ENCODE measurements around the gene IFNA14.
A peak's percentile ranks its signal among the peaks of the same experiment; 100 is the strongest.
"Not testable (repeated sequence)": the region's sequence is repeated elsewhere in the genome, so short reads cannot be mapped to it uniquely, and the experiment has no call there.

The IFNA14 gene

DNA sequence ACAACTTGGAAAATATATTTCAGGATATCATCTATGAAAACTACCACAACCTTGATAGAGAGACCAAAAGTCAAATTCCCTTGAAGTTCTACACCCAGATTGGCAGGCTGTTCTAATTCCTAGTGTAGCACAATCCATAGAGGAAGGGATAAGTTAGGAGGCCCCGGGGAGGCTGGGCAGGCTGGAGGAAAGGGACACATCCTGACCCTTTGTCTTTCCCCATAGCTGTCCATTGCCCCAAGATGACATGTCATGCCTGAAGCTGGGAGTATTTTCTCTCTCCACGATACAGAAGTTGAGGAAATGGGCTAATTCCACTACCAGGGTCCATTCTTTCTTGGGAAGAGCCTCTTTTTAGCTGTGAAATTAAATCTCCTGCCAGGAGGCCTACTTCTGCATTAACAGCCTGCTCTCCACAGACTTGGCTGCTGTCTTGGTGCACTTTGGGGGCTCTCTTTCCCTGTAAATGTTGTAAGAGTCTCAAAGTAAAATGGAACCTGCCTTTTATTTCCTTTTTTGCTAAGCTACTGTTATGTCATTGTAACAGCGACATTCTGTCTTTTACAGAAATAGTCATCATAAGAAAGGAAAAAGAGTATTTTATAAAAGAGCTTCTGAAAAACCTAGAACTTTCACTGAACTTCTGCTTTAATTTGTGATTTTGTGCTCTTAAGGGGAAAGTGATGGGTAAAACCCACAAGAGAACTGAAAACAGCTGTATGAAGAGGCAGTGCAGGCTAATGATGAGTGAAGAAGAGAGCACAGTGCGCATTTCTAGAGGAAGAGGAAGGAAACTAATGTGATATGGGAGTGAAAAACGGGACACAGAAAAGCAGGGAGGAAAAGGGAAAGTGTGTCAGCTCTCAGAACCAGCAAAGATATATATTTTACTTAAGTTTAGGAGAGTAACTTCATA lies 26.1 kb downstream of the IFNA14 start:
- DNase-seq, result not testable (repeated sequence)

- DNase-seq, result not testable (repeated sequence)
These were observed 27.6 kb downstream of the IFNA14 start for GRCh38 chr9:21212160-21212559.

- not testable (repeated sequence) for DNase-seq
These were observed 29.0 kb downstream of the IFNA14 start for GRCh38 chr9:21210782-21211181.

GRCh38 chr9:21210311-21210710 lies 29.5 kb downstream of the IFNA14 start:
- no peak for DNase-seq

DNA sequence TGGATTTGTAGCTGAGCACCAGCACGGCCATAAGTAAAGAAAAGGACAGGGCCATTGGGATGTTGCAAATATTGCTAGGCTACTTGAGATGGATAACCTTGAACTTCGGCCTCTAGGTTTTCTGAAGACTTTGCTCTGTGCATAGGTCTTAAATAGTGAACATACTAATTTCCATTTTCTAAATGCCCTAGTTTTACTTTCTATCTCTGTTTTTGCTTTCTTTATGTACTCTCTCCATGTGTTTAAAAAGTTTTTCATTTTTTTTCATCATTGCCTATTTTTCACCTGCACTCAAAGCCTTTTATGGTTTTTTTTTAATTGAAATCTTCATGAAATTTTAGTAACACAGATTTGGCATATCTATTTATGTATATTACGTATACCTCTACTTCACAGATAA lies 32.8 kb downstream of the IFNA14 start, which contains the start of gene IFNA10:
TSS of gene IFNA10 (minus strand) at position 101 of the 400 bp plus-strand sequence. CDS start at position 55, 46 bp downstream.
- not testable (repeated sequence) for DNase-seq

- no peak for DNase-seq
These were observed 34.6 kb downstream of the IFNA14 start for GRCh38 chr9:21205204-21205603.

GRCh38 chr9:21202105-21202504 lies 37.7 kb downstream of the IFNA14 start, which contains the start of gene IFNA7:
Gene IFNA7, minus strand, starts transcription at chr9:21202205. Its CDS starts 40 bp downstream, at chr9:21202165.
- DNase-seq, result not testable (repeated sequence)

GRCh38 chr9:21194867-21195776 lies 44.7 kb downstream of the IFNA14 start:
- DNase-seq, result peak; percentile 50 to 71
